ENCODE results near the gene SAMD11. TPM values are rescaled to one million over a fixed set of nuclear protein-coding genes. Genes with fewer than 3 reads are reported as not detected.

SAMD11 gene
- total and polyA plus RNA-seq, 10 donors, result 7.5 to 37.0 (median 18.9) TPM

DNA sequence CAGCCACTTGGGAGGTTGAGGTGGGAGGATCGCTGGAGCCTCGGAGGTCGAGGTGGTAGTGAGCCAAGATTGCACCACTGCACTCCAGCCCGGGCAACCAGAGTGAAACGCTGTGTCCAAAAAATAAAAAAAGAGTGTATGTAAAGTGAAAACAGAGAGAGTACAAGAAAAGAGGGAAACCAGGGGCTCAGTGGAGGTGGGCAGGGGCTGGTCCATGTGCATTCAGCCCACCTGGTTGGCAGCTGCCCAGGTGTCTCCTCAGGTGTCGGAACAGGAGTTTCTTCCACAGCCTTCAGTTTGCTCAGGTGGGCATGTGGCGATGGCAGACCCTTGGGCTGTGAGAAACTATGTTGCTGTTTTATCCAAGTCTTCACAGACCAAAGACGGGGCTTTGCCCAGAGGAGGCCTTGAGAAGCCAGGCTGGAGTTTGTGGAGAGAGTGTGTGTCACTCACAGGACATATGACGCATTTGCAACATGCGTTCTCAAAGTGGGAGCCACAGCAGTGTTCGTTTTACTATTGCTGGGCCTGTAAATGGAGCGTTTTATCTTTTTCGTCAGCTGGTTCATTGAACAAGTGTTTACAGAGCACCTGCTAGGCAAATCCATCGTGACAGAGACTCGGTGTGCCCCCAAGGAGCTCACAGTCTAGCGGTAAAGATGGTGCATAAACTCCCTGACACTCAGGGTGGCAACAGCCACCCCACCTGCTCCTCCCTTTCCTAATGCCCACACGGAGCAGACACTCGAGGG lies 22.4 kb upstream of the SAMD11 start:
- Histone ChIP-seq H3K4me1 (peaks cover 14 to 36% (median 24%) of the 10 kb centered on the region in 6 donors), H3K27ac (no peak overlapping the region), H3K4me3 (no peak overlapping the region), H3K27me3 (replicated peaks in 1 of 7) (peaks cover 0 to 94% (median 30%) of the 10 kb centered on the region in 7 donors), H3K36me3 (no peaks in the 10 kb centered on the region), H3K9me3 (no peaks in the 10 kb centered on the region)
- intact Hi-C loops (cut with DNase I; ENCODE audit: low total_unique reads), result no loop called here
- TF ChIP-seq POLR2AphosphoS5 (IDR thresholded peaks at IDR 0.05) (no peak), POLR2A (IDR thresholded peaks at IDR 0.05) (no peak)
- TF ChIP-seq, protein P1, sequence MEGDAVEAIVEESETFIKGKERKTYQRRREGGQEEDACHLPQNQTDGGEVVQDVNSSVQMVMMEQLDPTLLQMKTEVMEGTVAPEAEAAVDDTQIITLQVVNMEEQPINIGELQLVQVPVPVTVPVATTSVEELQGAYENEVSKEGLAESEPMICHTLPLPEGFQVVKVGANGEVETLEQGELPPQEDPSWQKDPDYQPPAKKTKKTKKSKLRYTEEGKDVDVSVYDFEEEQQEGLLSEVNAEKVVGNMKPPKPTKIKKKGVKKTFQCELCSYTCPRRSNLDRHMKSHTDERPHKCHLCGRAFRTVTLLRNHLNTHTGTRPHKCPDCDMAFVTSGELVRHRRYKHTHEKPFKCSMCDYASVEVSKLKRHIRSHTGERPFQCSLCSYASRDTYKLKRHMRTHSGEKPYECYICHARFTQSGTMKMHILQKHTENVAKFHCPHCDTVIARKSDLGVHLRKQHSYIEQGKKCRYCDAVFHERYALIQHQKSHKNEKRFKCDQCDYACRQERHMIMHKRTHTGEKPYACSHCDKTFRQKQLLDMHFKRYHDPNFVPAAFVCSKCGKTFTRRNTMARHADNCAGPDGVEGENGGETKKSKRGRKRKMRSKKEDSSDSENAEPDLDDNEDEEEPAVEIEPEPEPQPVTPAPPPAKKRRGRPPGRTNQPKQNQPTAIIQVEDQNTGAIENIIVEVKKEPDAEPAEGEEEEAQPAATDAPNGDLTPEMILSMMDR (IDR thresholded peaks at IDR 0.05 in 8 of 11, conservative IDR thresholded peaks at IDR 0.05 in 3 of 11), result no peak
- no peak for DNase-seq
- whole genome bisulfite sequencing, 5 donors, result 79 to 86% (median 81%) methylated on average over 18 of the region's 18 CpGs

DNA sequence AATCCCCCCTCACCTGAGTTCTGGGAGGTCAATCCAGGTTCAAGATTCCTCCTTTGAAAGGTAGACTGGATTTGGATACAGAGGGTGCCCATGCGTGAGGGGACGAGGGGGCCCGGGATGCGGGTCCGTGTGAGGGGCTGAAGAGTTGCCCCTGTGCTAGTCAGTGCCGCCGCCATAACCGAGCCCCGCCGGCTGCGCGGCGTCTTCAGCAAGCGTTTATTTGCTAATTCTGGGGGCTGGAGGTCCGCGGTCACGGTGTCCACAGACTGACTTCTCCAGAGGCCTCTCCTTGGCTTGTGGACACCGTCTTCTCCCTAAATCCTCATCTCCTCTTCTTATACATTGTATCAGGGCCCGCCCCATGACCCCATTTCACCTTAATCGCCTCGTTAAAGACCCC lies 20.9 kb upstream of the SAMD11 start:
- 91 to 97% (median 94%) methylated on average over 21 of the region's 21 CpGs for WGBS, 5 donors
- Histone ChIP-seq H3K27ac (no peak overlapping the region), H3K27me3 (replicated peaks in 1 of 7) (peaks cover 0 to 96% (median 30%) of the 10 kb centered on the region in 7 donors), H3K36me3 (no peaks in the 10 kb centered on the region), H3K9me3 (no peaks in the 10 kb centered on the region), H3K4me3 (no peak overlapping the region), H3K4me1 (peaks cover 14 to 51% (median 33%) of the 10 kb centered on the region in 6 donors)
- TF ChIP-seq POLR2A (IDR thresholded peaks at IDR 0.05), result no peak
- no peak for TF ChIP-seq POLR2AphosphoS5 (IDR thresholded peaks at IDR 0.05)
- TF ChIP-seq, protein P1 (IDR thresholded peaks at IDR 0.05 in 8 of 11, conservative IDR thresholded peaks at IDR 0.05 in 3 of 11), result no peak
- DNase-seq, result no peak
- intact Hi-C loops (cut with DNase I; ENCODE audit: low total_unique reads), result no loop called here

DNA sequence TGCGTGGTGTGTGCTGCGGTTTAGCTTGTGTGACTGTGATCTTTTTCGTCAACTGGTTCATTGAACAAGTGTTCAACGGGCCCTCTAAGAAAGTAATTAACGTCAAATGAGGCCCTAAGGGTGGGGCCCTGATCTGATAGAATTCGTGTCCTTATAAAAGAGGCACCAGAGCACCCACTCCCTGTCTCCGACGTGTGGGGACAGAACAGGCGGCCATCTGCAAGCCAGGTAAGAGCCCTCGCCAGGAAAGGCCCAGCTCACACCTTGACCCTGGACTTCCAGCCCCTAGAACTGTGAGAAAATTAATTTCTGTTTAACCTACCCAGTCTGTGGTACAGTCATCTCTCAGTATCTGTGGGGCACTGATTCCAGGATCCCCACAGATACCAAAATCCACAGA lies 20.4 kb upstream of the SAMD11 start:
- Histone ChIP-seq H3K27me3 (replicated peaks in 1 of 7) (peaks cover 0 to 96% (median 24%) of the 10 kb centered on the region in 7 donors), H3K4me3 (no peak overlapping the region), H3K27ac (no peak overlapping the region), H3K36me3 (no peaks in the 10 kb centered on the region), H3K4me1 (peaks cover 14 to 54% (median 30%) of the 10 kb centered on the region in 6 donors), H3K9me3 (no peaks in the 10 kb centered on the region)
- no peak for DNase-seq
- intact Hi-C loops (cut with DNase I; ENCODE audit: low total_unique reads), result no loop called here
- 91 to 95% (median 92%) methylated on average over 10 of the region's 10 CpGs for WGBS, 5 donors
- TF ChIP-seq, protein P1 (IDR thresholded peaks at IDR 0.05 in 8 of 11, conservative IDR thresholded peaks at IDR 0.05 in 3 of 11), result no peak
- no peak for TF ChIP-seq POLR2AphosphoS5 (IDR thresholded peaks at IDR 0.05)

DNA sequence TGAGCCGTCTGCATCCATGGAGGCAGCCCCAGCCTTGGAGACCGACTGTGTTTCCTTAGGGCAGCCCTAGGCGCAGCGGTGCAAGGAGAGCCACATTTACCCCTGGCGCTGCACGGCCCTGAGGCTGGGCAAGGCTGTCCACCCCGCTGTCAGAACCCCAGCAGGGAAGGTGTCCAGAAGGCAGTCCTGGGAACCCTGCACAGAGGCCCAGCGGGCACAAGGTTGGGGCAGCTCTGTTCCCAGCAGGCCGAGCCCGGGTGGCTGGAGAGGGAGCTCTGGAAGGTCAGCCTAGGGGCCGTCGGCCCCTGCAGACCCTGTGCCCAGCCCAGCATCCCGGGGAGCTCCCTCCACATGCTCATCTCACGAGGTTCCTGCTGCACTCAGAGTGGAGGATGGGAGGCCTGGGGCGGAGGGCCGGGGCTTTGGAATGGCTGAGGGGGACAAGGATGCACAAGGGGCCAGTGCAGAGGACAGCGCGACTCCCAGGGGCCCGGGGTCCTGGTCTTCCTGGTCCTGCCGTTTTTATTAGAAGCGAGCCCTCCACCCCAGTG lies 19.9 kb upstream of the SAMD11 start:
- H3K27me3 ChIP-seq (replicated peaks in 1 of 7), result peaks cover 0 to 91% (median 24%) of the 10 kb centered on the region in 7 donors
- peaks cover 14 to 49% (median 26%) of the 10 kb centered on the region in 6 donors for H3K4me1 ChIP-seq
- no peaks in the 10 kb centered on the region for H3K9me3 ChIP-seq
- DNase-seq, result peak; percentile 79
- peak overlapping the region in 2 of 8 donors; percentile 65 to 77 for H3K27ac ChIP-seq
- TF ChIP-seq, protein P1 (IDR thresholded peaks at IDR 0.05 in 8 of 11, conservative IDR thresholded peaks at IDR 0.05 in 3 of 11), result no peak
- TF ChIP-seq POLR2AphosphoS5 (IDR thresholded peaks at IDR 0.05), result no peak
- no peak for TF ChIP-seq POLR2A (IDR thresholded peaks at IDR 0.05)
- H3K4me3 ChIP-seq, result peak overlapping the region in 4 of 8 donors; percentile 28 to 66 (median 39)
- WGBS, 5 donors, result 81 to 90% (median 87%) methylated on average over 9 to 21 of the region's 21 CpGs
- H3K36me3 ChIP-seq, result no peaks in the 10 kb centered on the region
- intact Hi-C loops (cut with DNase I; ENCODE audit: low total_unique reads), result no loop called here

All from spleen (tissue), 11 donors.